ENCODE measurements around the gene SLC22A5.

- TF ChIP-seq CTCF (IDR thresholded peaks at IDR 0.05) (no peak), POLR2A (IDR thresholded peaks at IDR 0.05) (no peak)
Measured at GRCh38 chr5:132417010-132417439, 47.5 kb downstream of the SLC22A5 start.
